HG03442 (cell line): ENCODE results near the gene RNMT.
"Not testable (repeated sequence)": the region's sequence is repeated elsewhere in the genome, so short reads cannot be mapped to it uniquely, and the experiment has no call there.

Experiments
- ATAC-seq: cut with Tn5 transposase; IDR thresholded peaks from one replicate; pipeline ENCODE4 v1.9.1; 2021; ENCODE audit warnings: mild to moderate bottlenecking, moderate library complexity; ENCODE audit not compliant: unreplicated experiment

RNMT gene

GRCh38 chr18:13730481-13730880, 4.0 kb downstream of the RNMT start:
- no peak for ATAC-seq

DNA sequence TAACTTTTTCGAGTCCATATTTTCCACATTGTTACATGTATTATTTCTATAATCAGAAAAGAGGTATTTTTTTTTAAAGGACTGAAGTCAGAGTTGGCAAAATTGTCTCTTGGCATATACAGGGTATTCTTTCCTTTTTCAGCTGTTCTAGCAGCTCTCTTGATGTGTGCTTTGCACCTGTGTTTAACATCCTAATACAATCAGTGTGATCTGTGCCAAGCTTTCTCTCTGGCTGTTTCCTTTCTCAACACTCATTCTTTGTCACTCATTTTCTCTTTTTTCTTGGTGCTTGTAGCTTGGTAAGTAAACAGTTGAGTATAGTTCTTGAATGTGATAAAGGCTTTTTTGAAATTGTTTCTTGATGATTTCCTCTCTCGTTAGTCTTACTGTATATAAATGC, 9.2 kb downstream of the RNMT start:
- no peak for ATAC-seq

DNA sequence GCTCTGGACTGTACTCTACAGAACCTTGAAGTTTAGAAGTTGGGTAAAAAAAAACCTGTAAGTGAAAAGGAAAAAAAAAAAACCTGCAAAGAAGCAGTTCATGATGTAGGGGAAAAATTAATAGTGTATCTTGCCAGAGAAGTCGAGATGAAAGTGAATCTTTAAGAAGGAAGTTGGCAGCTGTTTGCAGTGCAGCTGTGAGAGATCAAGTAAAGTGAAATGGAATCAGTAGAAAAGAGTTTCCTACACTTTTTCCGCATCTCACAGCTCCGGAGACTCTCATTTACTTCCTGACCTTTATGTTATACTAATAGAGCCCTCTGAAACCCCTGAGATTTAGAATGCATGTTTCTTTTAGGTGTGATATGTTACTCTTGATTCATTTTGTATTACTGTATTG, 19.2 kb downstream of the RNMT start:
- ATAC-seq, result no peak

DNA sequence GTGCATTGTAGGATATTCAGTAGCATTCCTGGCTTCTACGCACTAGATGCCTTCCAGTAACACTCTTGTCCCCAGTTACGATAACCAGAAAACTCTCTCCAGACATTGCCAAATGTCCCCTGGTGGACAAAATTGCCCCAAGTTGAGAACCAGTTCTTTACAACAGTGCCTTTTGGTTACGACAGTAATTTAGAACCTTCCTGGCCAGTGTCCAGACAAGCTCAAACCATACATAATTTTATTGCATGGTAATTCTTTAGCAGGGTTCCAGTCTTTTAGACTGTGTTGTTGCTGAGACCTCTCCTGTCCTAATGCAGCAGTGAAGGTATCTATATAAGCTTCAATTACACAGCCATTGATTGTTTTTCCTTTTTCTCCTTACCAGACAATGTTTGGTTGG, 20.2 kb downstream of the RNMT start:
- no peak for ATAC-seq

DNA sequence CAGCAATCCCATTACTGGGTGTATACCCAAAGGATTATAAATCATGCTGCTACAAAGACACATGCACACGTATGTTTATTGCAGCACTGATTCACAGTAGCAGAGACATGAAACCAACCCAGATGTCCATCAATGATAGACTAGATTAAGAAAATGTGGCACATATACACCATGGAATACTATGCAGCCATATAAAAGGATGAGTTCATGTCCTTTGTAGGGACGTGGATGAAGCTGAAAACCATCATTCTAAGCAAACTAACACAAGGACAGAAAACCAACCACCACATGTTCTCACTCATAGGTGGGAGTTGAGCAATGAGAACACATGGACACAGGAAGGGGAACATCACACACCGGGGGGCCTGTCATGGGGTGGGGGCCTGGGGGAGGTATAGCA, 25.1 kb downstream of the RNMT start:
- ATAC-seq, result not testable (repeated sequence)

DNA sequence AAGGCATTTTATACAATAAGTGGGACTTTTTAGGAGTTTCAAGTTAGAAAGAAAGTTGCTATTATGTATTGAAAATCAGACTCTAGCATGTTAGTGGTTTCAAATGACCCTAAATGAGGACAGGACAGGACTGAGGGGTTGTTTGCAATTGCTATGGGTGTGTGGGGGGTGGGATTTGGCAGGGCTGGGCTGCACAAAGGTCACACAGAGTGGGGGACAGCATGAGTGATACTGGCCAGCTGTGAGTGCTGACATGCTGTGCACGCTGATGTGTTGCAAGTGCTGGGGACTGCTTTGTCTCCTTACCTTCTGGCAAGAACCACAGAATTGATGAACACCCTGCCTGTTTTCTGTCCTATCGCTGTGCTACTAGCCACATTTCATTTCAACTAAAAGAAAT, 29.8 kb downstream of the RNMT start:
- ATAC-seq, result no peak

DNA sequence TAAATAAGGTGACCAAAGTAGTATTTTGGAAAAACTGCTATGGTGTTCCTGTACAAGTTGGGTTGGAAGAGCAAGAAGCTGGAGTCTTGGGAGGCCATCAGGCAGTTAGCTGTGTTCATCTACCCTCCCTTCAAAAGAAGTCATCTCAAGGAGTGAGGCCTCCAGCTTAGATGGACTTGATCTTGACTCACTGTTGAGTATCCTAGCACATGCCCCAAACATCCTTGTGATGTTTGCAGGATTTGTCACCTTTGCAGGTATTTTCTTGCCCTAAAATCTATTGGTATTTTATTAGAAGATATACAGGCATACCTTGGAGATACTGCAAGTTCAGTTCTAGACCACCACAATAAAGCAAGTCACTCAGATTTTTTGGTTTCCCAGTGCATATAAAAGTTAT, 30.2 kb downstream of the RNMT start:
- ATAC-seq, result no peak

GRCh38 chr18:13758622-13759021, 32.1 kb downstream of the RNMT start:
- no peak for ATAC-seq

DNA sequence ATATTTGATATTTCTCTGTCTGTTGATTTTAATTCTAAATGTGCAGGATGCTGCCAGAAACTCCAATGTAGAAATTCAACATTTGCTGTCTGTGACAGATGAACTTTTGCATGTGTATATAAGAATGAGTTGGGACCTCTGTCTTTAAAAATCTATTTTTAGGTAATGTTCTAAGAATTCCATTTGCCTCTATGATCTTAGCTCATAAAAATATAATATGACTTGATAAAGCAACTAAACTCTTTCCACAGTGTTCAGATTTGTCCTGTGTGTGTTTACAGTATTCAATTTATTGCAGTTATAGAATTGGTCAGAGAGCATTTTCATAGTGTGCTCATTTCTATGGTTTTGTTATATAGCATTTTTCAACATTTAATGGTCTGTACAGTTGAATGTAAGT, 33.6 kb downstream of the RNMT start:
- no peak for ATAC-seq

DNA sequence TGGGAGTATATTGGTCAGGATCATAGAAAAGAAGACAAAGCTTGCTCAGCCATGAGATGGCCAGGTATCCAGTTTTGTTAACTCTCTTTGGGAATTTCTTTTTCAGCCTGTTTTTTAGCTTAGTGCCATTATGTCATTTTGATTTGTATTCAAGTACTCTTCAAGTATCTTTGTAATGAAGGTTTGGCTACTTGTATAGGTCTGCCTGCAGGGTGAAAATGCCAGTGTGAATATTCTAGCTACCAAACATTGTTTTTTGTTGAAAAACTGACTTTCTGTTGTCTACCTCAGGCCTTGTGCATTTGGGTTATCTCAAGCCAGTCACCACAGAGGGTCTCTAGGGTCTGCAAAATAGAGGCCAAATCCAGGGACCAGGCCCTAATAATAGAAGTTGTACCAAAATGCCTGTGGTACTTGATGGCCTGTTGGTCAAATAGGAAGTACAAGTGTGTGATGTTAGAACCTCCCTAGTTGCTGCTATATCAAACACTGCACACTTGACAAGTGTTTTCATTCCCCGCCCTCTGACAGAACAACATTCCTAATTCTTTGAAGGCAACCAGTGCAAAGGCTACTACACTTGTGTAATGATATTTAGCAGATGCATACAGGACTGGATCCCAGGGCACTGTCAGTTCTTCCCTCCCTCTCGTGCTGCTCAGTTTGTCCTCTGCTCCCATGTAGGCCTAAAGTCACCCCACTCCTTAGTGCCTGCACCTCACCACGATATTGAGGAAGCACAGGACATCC, 36.4 kb downstream of the RNMT start:
- no peak for ATAC-seq

- no peak for ATAC-seq
Observed at GRCh38 chr18:13775058-13775457, 48.6 kb downstream of the RNMT start.

DNA sequence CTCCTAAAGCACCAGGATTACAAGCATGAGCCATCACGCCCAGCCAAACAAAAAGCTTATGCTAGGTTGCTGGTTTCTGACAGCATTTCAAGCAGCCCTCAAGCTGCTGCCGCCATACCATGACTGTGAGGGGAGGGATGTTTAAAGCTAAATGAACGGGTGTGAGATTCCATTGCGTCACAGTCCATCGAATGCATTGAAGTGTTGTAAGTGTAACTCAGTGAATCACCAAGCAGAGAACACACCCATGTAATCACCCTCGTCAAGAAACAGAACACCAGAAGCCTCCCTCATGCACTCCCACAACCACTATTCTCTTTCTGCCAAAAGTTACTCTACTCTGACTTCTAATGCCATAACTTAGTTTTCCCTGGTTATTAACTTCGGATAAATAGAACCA, 64.7 kb downstream of the RNMT start:
- no peak for ATAC-seq

- ATAC-seq, result no peak
Observed at GRCh38 chr18:13793819-13794218, 67.3 kb downstream of the RNMT start.

- no peak for ATAC-seq
Observed at GRCh38 chr18:13796515-13796914, 70.0 kb downstream of the RNMT start.

- no peak for ATAC-seq
Observed at GRCh38 chr18:13797157-13797611, 70.7 kb downstream of the RNMT start.

- no peak for ATAC-seq
Observed at GRCh38 chr18:13799396-13799795, 72.9 kb downstream of the RNMT start.

- no peak for ATAC-seq
Observed at GRCh38 chr18:13800505-13801259, 74.2 kb downstream of the RNMT start.

GRCh38 chr18:13801260-13801601, 74.8 kb downstream of the RNMT start:
- ATAC-seq, result no peak

GRCh38 chr18:13804305-13804704, 77.8 kb downstream of the RNMT start:
- no peak for ATAC-seq

GRCh38 chr18:13808294-13809042, 82.0 kb downstream of the RNMT start:
- no peak for ATAC-seq

DNA sequence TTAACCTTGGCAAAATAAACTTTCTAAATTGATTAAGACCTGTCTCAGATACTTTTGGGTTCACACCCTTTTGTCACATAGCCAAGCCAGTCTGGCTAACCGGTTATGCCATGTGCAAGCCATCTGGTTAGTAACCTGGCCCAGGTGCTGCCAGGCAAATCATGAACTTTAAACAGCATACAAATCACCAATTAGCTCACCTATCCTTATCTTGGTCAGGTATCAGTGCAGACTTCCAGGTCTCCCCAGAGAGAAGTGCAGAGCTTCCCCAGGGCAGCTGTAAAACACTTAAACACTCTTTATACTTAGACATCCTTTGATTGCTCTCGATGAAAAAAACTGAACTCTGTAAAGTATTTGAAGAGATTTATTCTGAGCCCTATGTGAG, 82.6 kb downstream of the RNMT start:
- ATAC-seq, result no peak
